SKM-1 (cell line): ENCODE measurements around the gene DRAM2.

Experiments
- DNase-seq: peaks from one replicate; lab custom pipeline; 2025; ENCODE audit not compliant: unreplicated experiment; lab: John Stamatoyannopoulos, UW

Gene DRAM2

GRCh38 chr1:111139956-111140679, at the start of gene DRAM2, which contains the start of gene CEPT1:
DRAM2 (minus strand) TSS chr1:111140093; CDS start chr1:111131554, 8,539 bp downstream.
CEPT1 (plus strand) TSS chr1:111140223; CDS start chr1:111147715, 7,492 bp downstream.
- peak; percentile 56 for DNase-seq

- no peak for DNase-seq
These were observed 44.8 kb upstream of the DRAM2 start for GRCh38 chr1:111184663-111185062.

GRCh38 chr1:111183308-111184069, 43.6 kb upstream of the DRAM2 start:
- DNase-seq, result no peak

GRCh38 chr1:111182052-111182451, 42.2 kb upstream of the DRAM2 start:
- no peak for DNase-seq

GRCh38 chr1:111179968-111180533, 40.2 kb upstream of the DRAM2 start:
- no peak for DNase-seq

GRCh38 chr1:111176678-111177077, 36.8 kb upstream of the DRAM2 start:
- DNase-seq, result no peak

GRCh38 chr1:111175349-111175748, 35.5 kb upstream of the DRAM2 start:
- no peak for DNase-seq

- DNase-seq, result no peak
These were observed 34.2 kb upstream of the DRAM2 start for GRCh38 chr1:111174070-111174469.

GRCh38 chr1:111172463-111172862, 32.6 kb upstream of the DRAM2 start:
- no peak for DNase-seq

- DNase-seq, result no peak
These were observed 24.3 kb upstream of the DRAM2 start for GRCh38 chr1:111164151-111164550.

GRCh38 chr1:111163363-111163762, 23.5 kb upstream of the DRAM2 start:
- DNase-seq, result no peak

- no peak for DNase-seq
These were observed 22.6 kb upstream of the DRAM2 start for GRCh38 chr1:111162488-111162880.

GRCh38 chr1:111161843-111162487, 22.1 kb upstream of the DRAM2 start:
- no peak for DNase-seq

- no peak for DNase-seq
These were observed 17.5 kb upstream of the DRAM2 start for GRCh38 chr1:111157431-111157830.

- DNase-seq, result no peak
These were observed 14.4 kb upstream of the DRAM2 start for GRCh38 chr1:111154021-111154999.

GRCh38 chr1:111151838-111152237, 11.9 kb upstream of the DRAM2 start:
- DNase-seq, result no peak

GRCh38 chr1:111148376-111148881, 8.5 kb upstream of the DRAM2 start:
- no peak for DNase-seq

GRCh38 chr1:111147948-111148347, 8.1 kb upstream of the DRAM2 start:
- no peak for DNase-seq

GRCh38 chr1:111145963-111146768, 6.3 kb upstream of the DRAM2 start:
- DNase-seq, result no peak
